ENCODE data around the gene SMCHD1.

DNA sequence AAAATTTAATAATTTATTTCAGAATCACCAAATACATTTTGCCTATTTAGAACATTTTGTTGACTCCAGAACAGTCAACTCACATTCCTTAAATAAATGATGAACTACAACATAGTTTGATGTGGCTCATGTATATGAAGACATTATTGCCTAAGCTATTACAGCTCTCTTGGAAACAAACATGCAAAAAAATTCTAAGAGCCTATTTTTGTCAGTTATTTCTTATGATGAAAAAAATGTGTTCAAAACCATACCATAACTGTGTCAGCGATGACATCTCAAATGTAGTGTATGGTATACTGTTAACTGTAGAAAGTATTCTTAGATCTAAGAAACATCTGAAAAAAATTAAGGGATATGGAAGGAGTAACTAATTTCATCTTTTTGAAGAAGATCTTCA, 185.0 kb downstream of the SMCHD1 start:
- TF ChIP-seq POLR2A (IDR thresholded peaks at IDR 0.05): no peak
- TF ChIP-seq, protein P1, sequence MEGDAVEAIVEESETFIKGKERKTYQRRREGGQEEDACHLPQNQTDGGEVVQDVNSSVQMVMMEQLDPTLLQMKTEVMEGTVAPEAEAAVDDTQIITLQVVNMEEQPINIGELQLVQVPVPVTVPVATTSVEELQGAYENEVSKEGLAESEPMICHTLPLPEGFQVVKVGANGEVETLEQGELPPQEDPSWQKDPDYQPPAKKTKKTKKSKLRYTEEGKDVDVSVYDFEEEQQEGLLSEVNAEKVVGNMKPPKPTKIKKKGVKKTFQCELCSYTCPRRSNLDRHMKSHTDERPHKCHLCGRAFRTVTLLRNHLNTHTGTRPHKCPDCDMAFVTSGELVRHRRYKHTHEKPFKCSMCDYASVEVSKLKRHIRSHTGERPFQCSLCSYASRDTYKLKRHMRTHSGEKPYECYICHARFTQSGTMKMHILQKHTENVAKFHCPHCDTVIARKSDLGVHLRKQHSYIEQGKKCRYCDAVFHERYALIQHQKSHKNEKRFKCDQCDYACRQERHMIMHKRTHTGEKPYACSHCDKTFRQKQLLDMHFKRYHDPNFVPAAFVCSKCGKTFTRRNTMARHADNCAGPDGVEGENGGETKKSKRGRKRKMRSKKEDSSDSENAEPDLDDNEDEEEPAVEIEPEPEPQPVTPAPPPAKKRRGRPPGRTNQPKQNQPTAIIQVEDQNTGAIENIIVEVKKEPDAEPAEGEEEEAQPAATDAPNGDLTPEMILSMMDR (IDR thresholded peaks at IDR 0.05): no peak
